SU-DHL-6 (cell line): ENCODE measurements around the gene PGLYRP4.
"Not testable (repeated sequence)": the region's sequence is repeated elsewhere in the genome, so short reads cannot be mapped to it uniquely, and the experiment has no call there.

Experiments used
- H2AFZ ChIP-seq: fragments of 200-600 bp; sonication (generic); 2 replicates; pipeline ENCODE4 v1.6.1; 2014; ENCODE audit warnings: low read depth, mild to moderate bottlenecking, moderate library complexity, mixed read lengths, antibody characterized with exemption, low read length; ENCODE audit not compliant: severe bottlenecking
- H3F3A ChIP-seq: fragments of 200-600 bp; shearing (Covaris generic); 2 replicates; pipeline ENCODE4 v1.6.0; 2016; ENCODE audit warnings: antibody characterized with exemption, mild to moderate bottlenecking; ENCODE audit not compliant: insufficient read depth
- H3K27ac ChIP-seq: fragments of 200-600 bp; sonication (generic); 2 replicates; pipeline ENCODE4 v1.5.1; 2016; ENCODE audit warnings: low read depth, mild to moderate bottlenecking, low read length, moderate library complexity, mixed read lengths
- H3K27me3 ChIP-seq: fragments of 200-600 bp; sonication (generic), shearing (Covaris generic); 2 replicates; pipeline ENCODE4 v1.6.0; 2014; ENCODE audit warnings: mild to moderate bottlenecking, low read length
- H3K36me3 ChIP-seq: fragments of 200-600 bp; sonication (generic); 2 replicates; pipeline ENCODE4 v1.6.1; 2014; ENCODE audit warnings: mild to moderate bottlenecking, low read length, mixed read lengths
- H3K4me2 ChIP-seq: fragments of 300-600, 200-600 bp; shearing (Covaris generic), sonication (generic); 2 replicates; pipeline ENCODE4 v1.6.0; 2014; ENCODE audit warnings: low read length, low read depth, mild to moderate bottlenecking; ENCODE audit not compliant: poor library complexity, severe bottlenecking
- H3K4me3 ChIP-seq: fragments of 200-600 bp; sonication (generic); 2 replicates; pipeline ENCODE4 v1.5.1; 2014; ENCODE audit warnings: antibody characterized with exemption, low read length, mild to moderate bottlenecking, mixed read lengths; ENCODE audit not compliant: insufficient read depth, poor library complexity, severe bottlenecking
- H3K79me2 ChIP-seq: fragments of 200-600 bp; sonication (generic); 2 replicates; pipeline ENCODE4 v1.6.1; 2014; ENCODE audit warnings: mild to moderate bottlenecking, low read length, moderate library complexity; ENCODE audit not compliant: insufficient read depth
- H3K9ac ChIP-seq: fragments of 200-600 bp; sonication (generic); 2 replicates; pipeline ENCODE4 v1.7.0; 2014; ENCODE audit warnings: mild to moderate bottlenecking, low read length
- H3K9me2 ChIP-seq: fragments of 200-600 bp; sonication (generic); replicated peaks from 2 replicates; pipeline ENCODE4 v1.6.1; 2014; ENCODE audit warnings: low read length; ENCODE audit not compliant: insufficient read depth
- H3K9me3 ChIP-seq: fragments of 200-600 bp; sonication (generic); 2 replicates; pipeline ENCODE4 v1.6.1; 2014; ENCODE audit warnings: low read length, mixed read lengths; ENCODE audit not compliant: insufficient read depth
- H4K20me1 ChIP-seq: fragments of 200-600 bp; sonication (generic); 2 replicates; pipeline ENCODE4 v1.6.1; 2014; ENCODE audit warnings: low read depth, mild to moderate bottlenecking, antibody characterized with exemption, low read length, moderate library complexity, mixed read lengths
- EZH2phosphoT487 ChIP-seq: fragments of 200-600 bp; sonication (generic), shearing (Covaris generic); conservative IDR thresholded peaks from 2 replicates; pipeline ENCODE4 v1.6.1; 2018; ENCODE audit warnings: mild to moderate bottlenecking, antibody characterized with exemption, low read length, moderate library complexity, mixed read lengths
- TF ChIP-seq, protein P1 (sequence below): fragments of 200-600 bp; sonication (generic); IDR thresholded peaks from one replicate; pipeline ENCODE4 v1.5.1; 2017; ENCODE audit warnings: antibody characterized with exemption, mild to moderate bottlenecking, low read length, moderate library complexity; ENCODE audit not compliant: insufficient read depth, poor library complexity, severe bottlenecking

The PGLYRP4 gene

DNA sequence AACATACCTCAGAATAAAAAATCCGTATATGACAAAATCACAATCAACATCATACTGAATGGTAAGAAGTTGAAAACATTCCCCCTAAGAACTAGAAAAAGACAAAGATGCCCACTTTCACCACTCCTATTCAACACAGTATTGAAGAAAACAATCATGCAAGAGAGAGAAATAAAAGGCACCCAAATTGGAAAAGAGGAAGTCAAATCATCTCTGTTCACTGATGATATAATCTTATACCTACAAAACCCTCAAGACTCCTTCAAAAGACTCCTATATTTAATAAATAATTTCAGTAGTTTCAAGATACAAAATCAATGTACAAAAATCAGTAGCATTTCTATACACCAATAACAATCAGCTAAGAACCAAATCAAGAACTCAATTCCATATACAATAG is 14.7 kb downstream of the PGLYRP4 start:
- no peak for TF ChIP-seq EZH2phosphoT487
- TF ChIP-seq, protein P1, sequence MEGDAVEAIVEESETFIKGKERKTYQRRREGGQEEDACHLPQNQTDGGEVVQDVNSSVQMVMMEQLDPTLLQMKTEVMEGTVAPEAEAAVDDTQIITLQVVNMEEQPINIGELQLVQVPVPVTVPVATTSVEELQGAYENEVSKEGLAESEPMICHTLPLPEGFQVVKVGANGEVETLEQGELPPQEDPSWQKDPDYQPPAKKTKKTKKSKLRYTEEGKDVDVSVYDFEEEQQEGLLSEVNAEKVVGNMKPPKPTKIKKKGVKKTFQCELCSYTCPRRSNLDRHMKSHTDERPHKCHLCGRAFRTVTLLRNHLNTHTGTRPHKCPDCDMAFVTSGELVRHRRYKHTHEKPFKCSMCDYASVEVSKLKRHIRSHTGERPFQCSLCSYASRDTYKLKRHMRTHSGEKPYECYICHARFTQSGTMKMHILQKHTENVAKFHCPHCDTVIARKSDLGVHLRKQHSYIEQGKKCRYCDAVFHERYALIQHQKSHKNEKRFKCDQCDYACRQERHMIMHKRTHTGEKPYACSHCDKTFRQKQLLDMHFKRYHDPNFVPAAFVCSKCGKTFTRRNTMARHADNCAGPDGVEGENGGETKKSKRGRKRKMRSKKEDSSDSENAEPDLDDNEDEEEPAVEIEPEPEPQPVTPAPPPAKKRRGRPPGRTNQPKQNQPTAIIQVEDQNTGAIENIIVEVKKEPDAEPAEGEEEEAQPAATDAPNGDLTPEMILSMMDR: no peak
- Histone ChIP-seq H3F3A (no peaks in the 10 kb centered on the region), H4K20me1 (no peaks in the 10 kb centered on the region), H3K79me2 (no peaks in the 10 kb centered on the region), H3K9ac (no peak overlapping the region), H3K9me3 (no peaks in the 10 kb centered on the region), H3K9me2 (no peaks in the 10 kb centered on the region), H3K27me3 (no peaks in the 10 kb centered on the region), H3K4me3 (no peak overlapping the region), H3K36me3 (no peaks in the 10 kb centered on the region), H3K27ac (no peak overlapping the region), H2AFZ (no peak overlapping the region), H3K4me2 (no peak overlapping the region)

DNA sequence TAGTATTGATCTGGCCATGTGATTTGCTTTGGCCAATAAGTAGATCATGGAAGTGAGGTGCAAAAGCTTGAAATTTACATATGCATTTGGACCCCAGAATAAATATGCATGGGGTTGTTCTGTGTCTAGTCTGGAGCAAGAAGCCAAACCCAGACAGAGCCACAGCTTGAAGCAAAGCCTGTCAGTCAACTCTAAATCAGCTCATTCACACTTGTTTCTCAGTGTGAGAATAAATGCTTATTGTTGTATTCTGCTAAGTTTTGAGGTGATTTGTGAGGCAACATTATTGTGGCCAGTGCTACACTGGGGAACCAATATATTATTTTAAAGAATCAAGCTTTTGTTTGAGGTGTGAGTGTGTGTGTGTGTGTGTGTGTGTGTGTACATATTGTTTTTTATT is 23.7 kb downstream of the PGLYRP4 start:
- Histone ChIP-seq H3K9me3 (no peaks in the 10 kb centered on the region), H3K4me3 (no peak overlapping the region), H3F3A (no peaks in the 10 kb centered on the region), H3K9ac (no peak overlapping the region), H3K27me3 (no peaks in the 10 kb centered on the region), H3K79me2 (no peaks in the 10 kb centered on the region), H3K27ac (no peak overlapping the region), H3K9me2 (no peaks in the 10 kb centered on the region), H4K20me1 (no peaks in the 10 kb centered on the region), H2AFZ (no peak overlapping the region), H3K36me3 (no peaks in the 10 kb centered on the region), H3K4me2 (no peak overlapping the region)
- TF ChIP-seq EZH2phosphoT487: no peak
- TF ChIP-seq, protein P1: no peak

GRCh38 chr1:153322568-153322967 is 26.1 kb downstream of the PGLYRP4 start:
- Histone ChIP-seq H3K4me2 (no peak overlapping the region), H3K9me3 (no peaks in the 10 kb centered on the region)

GRCh38 chr1:153318145-153318544 is 30.5 kb downstream of the PGLYRP4 start:
- H3K4me2 ChIP-seq, H3K4me3 ChIP-seq, H3K36me3 ChIP-seq, H3K9me2 ChIP-seq, H3K27me3 ChIP-seq, H4K20me1 ChIP-seq, H2AFZ ChIP-seq, H3K9me3 ChIP-seq, H3K9ac ChIP-seq, H3F3A ChIP-seq, H3K79me2 ChIP-seq, H3K27ac ChIP-seq: not testable (repeated sequence)

More at GRCh38 chr1:153322568-153322967, 26.1 kb downstream of the PGLYRP4 start:
- H3K36me3 ChIP-seq: no peaks in the 10 kb centered on the region
- H3K9me2 ChIP-seq: no peaks in the 10 kb centered on the region
- no peak overlapping the region for H2AFZ ChIP-seq
- H3K9ac ChIP-seq: no peak overlapping the region
- H3F3A ChIP-seq: no peaks in the 10 kb centered on the region
- H3K79me2 ChIP-seq: no peaks in the 10 kb centered on the region
- H3K4me3 ChIP-seq: no peak overlapping the region
- no peaks in the 10 kb centered on the region for H3K27me3 ChIP-seq
- no peak overlapping the region for H3K27ac ChIP-seq
- no peaks in the 10 kb centered on the region for H4K20me1 ChIP-seq
- no peak for TF ChIP-seq EZH2phosphoT487
- TF ChIP-seq, protein P1: no peak

DNA sequence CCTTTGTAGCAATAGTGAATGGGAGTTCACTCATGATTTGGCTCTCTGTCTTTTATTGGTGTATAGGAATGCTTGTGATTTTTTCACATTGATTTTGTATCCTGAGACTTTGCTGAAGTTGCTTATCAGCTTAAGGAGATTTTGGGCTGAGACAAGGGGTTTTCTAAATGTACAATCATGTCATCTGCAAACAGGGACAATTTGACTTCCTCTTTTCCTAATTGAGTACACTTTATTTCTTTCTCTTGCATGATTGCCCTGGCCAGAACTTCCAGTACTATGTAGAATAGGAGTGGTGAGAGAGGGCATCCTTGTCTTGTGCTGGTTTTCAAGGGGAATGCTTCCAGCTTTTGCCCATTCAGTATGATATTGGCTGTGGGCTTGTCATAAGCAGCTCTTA is 32.6 kb downstream of the PGLYRP4 start:
- H3K36me3 ChIP-seq, H4K20me1 ChIP-seq, H3F3A ChIP-seq, H3K4me3 ChIP-seq, H3K9ac ChIP-seq, H3K27ac ChIP-seq, H3K9me3 ChIP-seq, H3K4me2 ChIP-seq, H3K9me2 ChIP-seq, H2AFZ ChIP-seq, H3K27me3 ChIP-seq, H3K79me2 ChIP-seq: not testable (repeated sequence)

GRCh38 chr1:153314388-153314787 is 34.3 kb downstream of the PGLYRP4 start:
- not testable (repeated sequence) for H3K4me2 ChIP-seq, H3K9ac ChIP-seq, H3K9me2 ChIP-seq, H3K36me3 ChIP-seq, H4K20me1 ChIP-seq, H3K4me3 ChIP-seq, H3K27me3 ChIP-seq, H2AFZ ChIP-seq, H3F3A ChIP-seq, H3K79me2 ChIP-seq, H3K9me3 ChIP-seq, H3K27ac ChIP-seq
